ENCODE measurements around the gene RIN1. TPM values are rescaled to one million over a fixed set of nuclear protein-coding genes. Genes with fewer than 3 reads are reported as not detected.
A peak's percentile ranks its signal among the peaks of the same experiment; 100 is the strongest.

RIN1 gene
- total and polyA plus RNA-seq, 9 of the 15 experiments (the other 6 are each of a cell fraction or from before 2014, with no cell fraction given), result 0.01 to 1.2 (median 0.45) TPM; not detected in 1

- TF ChIP-seq, protein P1, sequence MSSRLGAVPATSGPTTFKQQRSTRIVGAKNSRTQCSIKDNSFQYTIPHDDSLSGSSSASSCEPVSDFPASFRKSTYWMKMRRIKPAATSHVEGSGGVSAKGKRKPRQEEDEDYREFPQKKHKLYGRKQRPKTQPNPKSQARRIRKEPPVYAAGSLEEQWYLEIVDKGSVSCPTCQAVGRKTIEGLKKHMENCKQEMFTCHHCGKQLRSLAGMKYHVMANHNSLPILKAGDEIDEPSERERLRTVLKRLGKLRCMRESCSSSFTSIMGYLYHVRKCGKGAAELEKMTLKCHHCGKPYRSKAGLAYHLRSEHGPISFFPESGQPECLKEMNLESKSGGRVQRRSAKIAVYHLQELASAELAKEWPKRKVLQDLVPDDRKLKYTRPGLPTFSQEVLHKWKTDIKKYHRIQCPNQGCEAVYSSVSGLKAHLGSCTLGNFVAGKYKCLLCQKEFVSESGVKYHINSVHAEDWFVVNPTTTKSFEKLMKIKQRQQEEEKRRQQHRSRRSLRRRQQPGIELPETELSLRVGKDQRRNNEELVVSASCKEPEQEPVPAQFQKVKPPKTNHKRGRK (tag; IDR thresholded peaks at IDR 0.05), result no peak
- TF ChIP-seq RAD21 (CRISPR knock-in tag; conservative IDR thresholded peaks at IDR 0.05 in 1 of 2, IDR thresholded peaks at IDR 0.05 in 1 of 2), result no peak
- TF ChIP-seq, protein P2, sequence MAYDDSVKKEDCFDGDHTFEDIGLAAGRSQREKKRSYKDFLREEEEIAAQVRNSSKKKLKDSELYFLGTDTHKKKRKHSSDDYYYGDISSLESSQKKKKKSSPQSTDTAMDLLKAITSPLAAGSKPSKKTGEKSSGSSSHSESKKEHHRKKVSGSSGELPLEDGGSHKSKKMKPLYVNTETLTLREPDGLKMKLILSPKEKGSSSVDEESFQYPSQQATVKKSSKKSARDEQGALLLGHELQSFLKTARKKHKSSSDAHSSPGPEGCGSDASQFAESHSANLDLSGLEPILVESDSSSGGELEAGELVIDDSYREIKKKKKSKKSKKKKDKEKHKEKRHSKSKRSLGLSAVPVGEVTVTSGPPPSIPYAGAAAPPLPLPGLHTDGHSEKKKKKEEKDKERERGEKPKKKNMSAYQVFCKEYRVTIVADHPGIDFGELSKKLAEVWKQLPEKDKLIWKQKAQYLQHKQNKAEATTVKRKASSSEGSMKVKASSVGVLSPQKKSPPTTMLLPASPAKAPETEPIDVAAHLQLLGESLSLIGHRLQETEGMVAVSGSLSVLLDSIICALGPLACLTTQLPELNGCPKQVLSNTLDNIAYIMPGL (CRISPR knock-in tag; IDR thresholded peaks at IDR 0.05), result no peak
- TF ChIP-seq NFRKB (IDR thresholded peaks at IDR 0.05; ENCODE audit: low read depth), result no peak
- TF ChIP-seq SRSF3 (IDR thresholded peaks at IDR 0.05; ENCODE audit: insufficient read depth, low read length), result no peak
- no peak for TF ChIP-seq MTA1 (IDR thresholded peaks at IDR 0.05; ENCODE audit: borderline replicate concordance)
- TF ChIP-seq POLR2AphosphoS2 (IDR thresholded peaks at IDR 0.05; ENCODE audit: low read length), result 0 out of 2 replicates have a peak, but pooled peaks have one; percentile 18
- TF ChIP-seq RBM25 (IDR thresholded peaks at IDR 0.05; ENCODE audit: low read depth, low read length, severe bottlenecking), result peak; percentile 80
- TF ChIP-seq GATAD2B (IDR thresholded peaks at IDR 0.05; ENCODE audit: borderline replicate concordance), result no peak
- TF ChIP-seq CSDE1 (IDR thresholded peaks at IDR 0.05), result no peak
- TF ChIP-seq PTRF (tag; IDR thresholded peaks at IDR 0.05), result no peak
- no peak for TF ChIP-seq STAG1 (CRISPR knock-in tag; IDR thresholded peaks at IDR 0.05; ENCODE audit: borderline replicate concordance)
- TF ChIP-seq PHF21A (IDR thresholded peaks at IDR 0.05; ENCODE audit: borderline replicate concordance, low read depth), result no peak
- TF ChIP-seq EZH2 (IDR thresholded peaks at IDR 0.05; ENCODE audit: borderline replicate concordance, low read depth, low read length), result no peak
- TF ChIP-seq ZEB2 (IDR thresholded peaks at IDR 0.05), result no peak
- no peak for TF ChIP-seq UBTF (IDR thresholded peaks at IDR 0.05; ENCODE audit: borderline replicate concordance in 1 of 2, low read depth in 2 of 2, low read length in 2 of 2)
- 0 out of 2 replicates have a peak, but pooled peaks have one; percentile 29 for TF ChIP-seq BCOR (IDR thresholded peaks at IDR 0.05)
- TF ChIP-seq KDM2B (CRISPR knock-in tag; IDR thresholded peaks at IDR 0.05), result no peak
- no peak for TF ChIP-seq EGR1 (conservative IDR thresholded peaks at IDR 0.05)
- no peak for TF ChIP-seq ESRRA (IDR thresholded peaks at IDR 0.05; ENCODE audit: borderline replicate concordance, low read depth)
- TF ChIP-seq HCFC1 (IDR thresholded peaks at IDR 0.05; ENCODE audit: low read depth, low read length), result no peak
- TF ChIP-seq TRIM24 (IDR thresholded peaks at IDR 0.05), result no peak
- no peak for TF ChIP-seq ZNF41 (CRISPR knock-in tag; conservative IDR thresholded peaks at IDR 0.05)
- TF ChIP-seq DPF2 (IDR thresholded peaks at IDR 0.05), result no peak
Measured at GRCh38 chr11:66366844-66367477, 30.7 kb upstream of the RIN1 start (continued).

Measured in K562 (cell line).